Measurements from ENCODE around the gene TMEM81. TPM values are rescaled to one million over a fixed set of nuclear protein-coding genes. Genes with fewer than 3 reads are reported as not detected.

TMEM81 gene
- polyA plus RNA-seq, 1 donor (not counting 4 experiments of a cell fraction or from before 2014, with no cell fraction given) = 1.4 TPM

GRCh38 chr1:205102404-205102803 is 18.1 kb upstream of the TMEM81 start:
- Histone ChIP-seq H3K27me3 (ENCODE audit: control insufficient read depth, extremely low read depth, insufficient read depth, low read length) (no peaks in the 10 kb centered on the region), H3K79me2 (ENCODE audit: control insufficient read depth, insufficient read depth, low read length) (peaks cover 2% of the 10 kb centered on the region), H3K4me2 (ENCODE audit: control insufficient read depth, extremely low read depth, insufficient read depth, low read depth, low read length) (no peak overlapping the region), H3K4me3 (ENCODE audit: control insufficient read depth in 2 of 3, extremely low read depth in 1 of 3, insufficient read depth in 2 of 3, low read depth in 1 of 3, low read length in 3 of 3) (no peak overlapping the region), H3K9me3 (ENCODE audit: control insufficient read depth, low read depth, low read length) (no peaks in the 10 kb centered on the region), H4K20me1 (ENCODE audit: control insufficient read depth, extremely low read depth, insufficient read depth, low read length) (no peaks in the 10 kb centered on the region), H2AFZ (ENCODE audit: control insufficient read depth, low read length) (no peak overlapping the region), H3K27ac (ENCODE audit: control insufficient read depth, insufficient read depth, low read length) (no peak overlapping the region), H3K9ac (ENCODE audit: control insufficient read depth, extremely low read depth, insufficient read depth, low read length) (no peak overlapping the region), H3K4me1 (ENCODE audit: control insufficient read depth, extremely low read depth, insufficient read depth, low read length) (no peaks in the 10 kb centered on the region), H3K36me3 (ENCODE audit: control insufficient read depth in 2 of 2, extremely low read depth in 1 of 2, insufficient read depth in 2 of 2, low read length in 2 of 2) (peaks cover 14 to 23% of the 10 kb centered on the region in 2 experiments), H3K9me1 (ENCODE audit: control insufficient read depth, extremely low read depth, insufficient read depth, low read length) (no peaks in the 10 kb centered on the region)
- DNase-seq (ENCODE audit: low read depth, low spot score) = no peak
- dilution Hi-C loops (cut with MboI; ENCODE audit: extremely low pct_ligation_motif_present, low sequenced_read_pairs) = no loop called here
- no peak for FAIRE-seq
- TF ChIP-seq EZH2 (IDR thresholded peaks at IDR 0.05; ENCODE audit: low read length) (no peak), CTCF (optimal IDR thresholded peaks at IDR 0.05 in 1 of 3, IDR thresholded peaks at IDR 0.05 in 1 of 3, conservative IDR thresholded peaks at IDR 0.05 in 1 of 3; ENCODE audit: extremely low read depth in 1 of 3, insufficient read depth in 2 of 3, low read length in 3 of 3) (no peak)

GRCh38 chr1:205098242-205098641 is 14.0 kb upstream of the TMEM81 start:
- no peaks in the 10 kb centered on the region for H3K79me2 ChIP-seq (ENCODE audit: control insufficient read depth, insufficient read depth, low read length)
- no peak overlapping the region for H3K4me3 ChIP-seq (ENCODE audit: control insufficient read depth in 2 of 3, extremely low read depth in 1 of 3, insufficient read depth in 2 of 3, low read depth in 1 of 3, low read length in 3 of 3)
- H3K4me2 ChIP-seq (ENCODE audit: control insufficient read depth, extremely low read depth, insufficient read depth, low read depth, low read length) = no peak overlapping the region
- H3K9me3 ChIP-seq (ENCODE audit: control insufficient read depth, low read depth, low read length) = no peaks in the 10 kb centered on the region
- no peak for FAIRE-seq
- H3K4me1 ChIP-seq (ENCODE audit: control insufficient read depth, extremely low read depth, insufficient read depth, low read length) = no peaks in the 10 kb centered on the region
- no peaks in the 10 kb centered on the region for H3K27me3 ChIP-seq (ENCODE audit: control insufficient read depth, extremely low read depth, insufficient read depth, low read length)
- H3K36me3 ChIP-seq (ENCODE audit: control insufficient read depth in 2 of 2, extremely low read depth in 1 of 2, insufficient read depth in 2 of 2, low read length in 2 of 2) = peaks cover 24 to 34% of the 10 kb centered on the region in 2 experiments
- no peak overlapping the region for H3K9ac ChIP-seq (ENCODE audit: control insufficient read depth, extremely low read depth, insufficient read depth, low read length)
- H4K20me1 ChIP-seq (ENCODE audit: control insufficient read depth, extremely low read depth, insufficient read depth, low read length) = no peaks in the 10 kb centered on the region
- TF ChIP-seq EZH2 (IDR thresholded peaks at IDR 0.05; ENCODE audit: low read length) (no peak), CTCF (optimal IDR thresholded peaks at IDR 0.05 in 1 of 3, IDR thresholded peaks at IDR 0.05 in 1 of 3, conservative IDR thresholded peaks at IDR 0.05 in 1 of 3; ENCODE audit: extremely low read depth in 1 of 3, insufficient read depth in 2 of 3, low read length in 3 of 3) (no peak)
- DNase-seq (ENCODE audit: low read depth, low spot score) = no peak
- H2AFZ ChIP-seq (ENCODE audit: control insufficient read depth, low read length) = no peak overlapping the region
- dilution Hi-C loops (cut with MboI; ENCODE audit: extremely low pct_ligation_motif_present, low sequenced_read_pairs) = no loop called here
- no peaks in the 10 kb centered on the region for H3K9me1 ChIP-seq (ENCODE audit: control insufficient read depth, extremely low read depth, insufficient read depth, low read length)
- H3K27ac ChIP-seq (ENCODE audit: control insufficient read depth, insufficient read depth, low read length) = no peak overlapping the region

All from keratinocyte (primary cell).